Muscle layer of duodenum (tissue), 2 donors: ENCODE data around the gene KCNJ5.

ENCODE experiments used
- H3K27ac ChIP-seq: one replicate; pipeline ENCODE4 v1.7.0; 2013; ENCODE audit warnings: mild to moderate bottlenecking, low read length
- H3K27me3 ChIP-seq: one replicate; pipeline ENCODE4 v1.7.0; 2013; ENCODE audit warnings: low read depth, mild to moderate bottlenecking, control low read depth, low read length
- H3K36me3 ChIP-seq, 2 donors: one replicate each; pipeline ENCODE4 v1.7.0; 2013; ENCODE audit warnings: low read length in 2 of 2, control low read depth in 1 of 2, mild to moderate bottlenecking in 1 of 2; ENCODE audit not compliant: insufficient read depth in 2 of 2, control insufficient read depth in 1 of 2
- H3K4me1 ChIP-seq, 2 donors: one replicate each; pipeline ENCODE4 v1.7.0; 2013; ENCODE audit warnings: low read length in 2 of 2, mild to moderate bottlenecking in 2 of 2, control low read depth in 1 of 2, moderate library complexity in 1 of 2; ENCODE audit not compliant: insufficient read depth in 2 of 2, control insufficient read depth in 1 of 2
- H3K4me3 ChIP-seq, 2 donors: one replicate each; pipeline ENCODE4 v1.7.0; 2013; ENCODE audit warnings: low read length in 2 of 2, low read depth in 1 of 2, mild to moderate bottlenecking in 1 of 2
- H3K9me3 ChIP-seq, 2 donors: one replicate each; pipeline ENCODE4 v1.7.0; 2013; ENCODE audit warnings: low read length in 2 of 2, control low read depth in 1 of 2, mild to moderate bottlenecking in 1 of 2; ENCODE audit not compliant: control insufficient read depth in 1 of 2
- donor health status: healthy.

The KCNJ5 gene

GRCh38 chr11:128967578-128967977, 76.4 kb downstream of the KCNJ5 start:
- no peak overlapping the region for H3K4me3 ChIP-seq
- no peaks in the 10 kb centered on the region for H3K9me3 ChIP-seq
- no peaks in the 10 kb centered on the region for H3K4me1 ChIP-seq
- peaks cover 21 to 40% of the 10 kb centered on the region in 2 donors for H3K36me3 ChIP-seq
- H3K27me3 ChIP-seq, result no peaks in the 10 kb centered on the region
- H3K27ac ChIP-seq, result no peak overlapping the region

- H3K36me3 ChIP-seq, result peaks cover 30 to 51% of the 10 kb centered on the region in 2 donors
- H3K4me1 ChIP-seq, result no peaks in the 10 kb centered on the region
Measured at GRCh38 chr11:128968916-128969315, 77.8 kb downstream of the KCNJ5 start.

More at GRCh38 chr11:128968916-128969315, 77.8 kb downstream of the KCNJ5 start:
- no peaks in the 10 kb centered on the region for H3K27me3 ChIP-seq
- no peaks in the 10 kb centered on the region for H3K9me3 ChIP-seq
- H3K27ac ChIP-seq, result no peak overlapping the region
- H3K4me3 ChIP-seq, result no peak overlapping the region
